Measurements from ENCODE around the gene APOC3. TPM values are rescaled to one million over a fixed set of nuclear protein-coding genes. Genes with fewer than 3 reads are reported as not detected.

The APOC3 gene
- total and polyA plus RNA-seq, 2 donors from 2014 or later, result 35.6 TPM; not detected in 1

- no peak for TF ChIP-seq CTCF (IDR thresholded peaks at IDR 0.05; ENCODE audit: borderline replicate concordance, extremely low read depth, insufficient read depth)
- Histone ChIP-seq H3K4me1 (ENCODE audit: control insufficient read depth in 2 of 3, insufficient read depth in 2 of 3, low read depth in 1 of 3, low read length in 3 of 3) (no peaks in the 10 kb centered on the region), H3K27ac (ENCODE audit: low read depth in 2 of 2, low read length in 2 of 2) (no peak overlapping the region), H3K9me3 (ENCODE audit: control insufficient read depth in 2 of 3, insufficient read depth in 1 of 3, low read length in 3 of 3) (no peaks in the 10 kb centered on the region), H3K27me3 (ENCODE audit: control insufficient read depth, insufficient read depth, low read length) (no peaks in the 10 kb centered on the region), H3K4me3 (ENCODE audit: low read length in 3 of 3) (no peak overlapping the region), H3K9ac (ENCODE audit: low read length in 3 of 3) (no peak overlapping the region), H3K36me3 (ENCODE audit: control insufficient read depth in 2 of 3, insufficient read depth in 3 of 3, low read length in 3 of 3) (no peaks in the 10 kb centered on the region)
- FAIRE-seq (no peak), DNase-seq (no peak)
- intact Hi-C loops (cut with DNase I), result no loop called here
Observed at GRCh38 chr11:116827461-116827860, 2.2 kb upstream of the APOC3 start.

DNA sequence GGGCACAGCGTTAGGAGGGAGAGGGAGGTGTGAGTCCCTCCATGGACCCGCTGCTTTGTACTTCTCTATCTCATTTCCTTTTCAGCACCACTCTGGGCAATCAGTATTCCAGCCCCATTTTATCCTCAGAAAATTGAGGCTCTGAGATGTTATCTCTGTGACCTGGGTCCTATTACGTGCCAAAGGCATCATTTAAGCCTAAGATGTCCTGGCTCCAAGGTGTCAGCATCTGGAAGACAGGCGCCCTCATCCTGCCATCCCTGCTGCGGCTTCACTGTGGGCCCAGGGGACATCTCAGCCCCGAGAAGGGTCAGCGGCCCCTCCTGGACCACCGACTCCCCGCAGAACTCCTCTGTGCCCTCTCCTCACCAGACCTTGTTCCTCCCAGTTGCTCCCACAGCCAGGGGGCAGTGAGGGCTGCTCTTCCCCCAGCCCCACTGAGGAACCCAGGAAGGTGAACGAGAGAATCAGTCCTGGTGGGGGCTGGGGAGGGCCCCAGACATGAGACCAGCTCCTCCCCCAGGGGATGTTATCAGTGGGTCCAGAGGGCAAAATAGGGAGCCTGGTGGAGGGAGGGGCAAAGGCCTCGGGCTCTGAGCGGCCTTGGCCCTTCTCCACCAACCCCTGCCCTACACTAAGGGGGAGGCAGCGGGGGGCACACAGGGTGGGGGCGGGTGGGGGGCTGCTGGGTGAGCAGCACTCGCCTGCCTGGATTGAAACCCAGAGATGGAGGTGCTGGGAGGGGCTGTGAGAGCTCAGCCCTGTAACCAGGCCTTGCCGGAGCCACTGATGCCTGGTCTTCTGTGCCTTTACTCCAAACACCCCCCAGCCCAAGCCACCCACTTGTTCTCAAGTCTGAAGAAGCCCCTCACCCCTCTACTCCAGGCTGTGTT, 829 bp upstream of the APOC3 start:
- H3K4me1 ChIP-seq (ENCODE audit: control insufficient read depth in 2 of 3, insufficient read depth in 2 of 3, low read depth in 1 of 3, low read length in 3 of 3), result no peaks in the 10 kb centered on the region
- H3K27me3 ChIP-seq (ENCODE audit: control insufficient read depth, insufficient read depth, low read length), result no peaks in the 10 kb centered on the region
- intact Hi-C loops (cut with DNase I), result no loop called here
- H3K9me3 ChIP-seq (ENCODE audit: control insufficient read depth in 2 of 3, insufficient read depth in 1 of 3, low read length in 3 of 3), result no peaks in the 10 kb centered on the region
- no peaks in the 10 kb centered on the region for H3K36me3 ChIP-seq (ENCODE audit: control insufficient read depth in 2 of 3, insufficient read depth in 3 of 3, low read length in 3 of 3)
- DNase-seq, result no peak
- TF ChIP-seq CTCF (IDR thresholded peaks at IDR 0.05; ENCODE audit: borderline replicate concordance, extremely low read depth, insufficient read depth), result no peak
- H3K27ac ChIP-seq (ENCODE audit: low read depth in 2 of 2, low read length in 2 of 2), result no peak overlapping the region
- no peak for FAIRE-seq
- no peak overlapping the region for H3K9ac ChIP-seq (ENCODE audit: low read length in 3 of 3)
- H3K4me3 ChIP-seq (ENCODE audit: low read length in 3 of 3), result no peak overlapping the region

- Histone ChIP-seq H3K9ac (ENCODE audit: low read length in 3 of 3) (no peak overlapping the region), H3K9me3 (ENCODE audit: control insufficient read depth in 2 of 3, insufficient read depth in 1 of 3, low read length in 3 of 3) (no peaks in the 10 kb centered on the region), H3K36me3 (ENCODE audit: control insufficient read depth in 2 of 3, insufficient read depth in 3 of 3, low read length in 3 of 3) (no peaks in the 10 kb centered on the region), H3K27me3 (ENCODE audit: control insufficient read depth, insufficient read depth, low read length) (no peaks in the 10 kb centered on the region), H3K27ac (ENCODE audit: low read depth in 2 of 2, low read length in 2 of 2) (no peak overlapping the region), H3K4me3 (ENCODE audit: low read length in 3 of 3) (no peak overlapping the region), H3K4me1 (ENCODE audit: control insufficient read depth in 2 of 3, insufficient read depth in 2 of 3, low read depth in 1 of 3, low read length in 3 of 3) (peaks cover 0 to 2% (median 0%) of the 10 kb centered on the region in 3 donors)
- FAIRE-seq (no peak), DNase-seq (no peak)
- no peak for TF ChIP-seq CTCF (IDR thresholded peaks at IDR 0.05; ENCODE audit: borderline replicate concordance, extremely low read depth, insufficient read depth)
- intact Hi-C loops (cut with DNase I), result no loop called here
Observed at GRCh38 chr11:116830184-116830912, 641 bp downstream of the APOC3 start.

All from kidney (tissue), 14 donors.